Measurements from ENCODE around the gene EPC1.

DNA sequence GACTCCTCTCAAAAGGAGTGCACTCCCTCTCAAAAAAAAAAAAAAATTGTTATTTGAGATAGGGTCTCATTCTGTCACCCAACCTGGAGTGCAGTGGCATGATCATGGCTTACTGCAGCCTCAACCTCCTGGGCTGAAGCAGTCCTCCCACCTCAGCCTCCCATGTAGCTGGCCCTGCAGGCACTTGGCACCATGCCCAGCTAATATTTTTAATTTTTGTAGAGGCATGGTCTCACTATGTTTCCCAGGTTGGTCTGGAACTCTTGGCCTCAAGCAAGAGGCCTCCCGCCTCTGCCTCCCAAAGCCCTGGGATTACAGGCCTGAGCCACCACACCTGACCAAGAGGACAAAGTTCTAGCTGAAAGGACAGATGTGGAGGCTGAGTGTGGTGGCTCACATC lies 120.3 kb downstream of the EPC1 start:
- TF ChIP-seq MCM5 (IDR thresholded peaks at IDR 0.05; ENCODE audit: low read depth) (no peak), MTF1 (CRISPR knock-in tag; IDR thresholded peaks at IDR 0.05; ENCODE audit: borderline replicate concordance) (no peak), FOXM1 (IDR thresholded peaks at IDR 0.05; ENCODE audit: low read depth) (no peak), FOXM1 (CRISPR knock-in tag; IDR thresholded peaks at IDR 0.05; ENCODE audit: low read depth) (no peak), SMC3 (conservative IDR thresholded peaks at IDR 0.05; ENCODE audit: insufficient read depth, low read depth, low read length) (no peak), CEBPB (tag; IDR thresholded peaks at IDR 0.05) (no peak), CHD2 (IDR thresholded peaks at IDR 0.05; ENCODE audit: low read depth, low read length) (no peak), RCOR1 (IDR thresholded peaks at IDR 0.05; ENCODE audit: borderline replicate concordance in 1 of 2, low read depth in 2 of 2, low read length in 2 of 2) (no peak), GABPA (tag; conservative IDR thresholded peaks at IDR 0.05; ENCODE audit: low read depth) (no peak)

Data from K562 (cell line).